ENCODE measurements around the gene CAMTA1.

The CAMTA1 gene

GRCh38 chr1:6989212-6990159 is 204.2 kb downstream of the CAMTA1 start:
- H3K4me1 ChIP-seq: no peaks in the 10 kb centered on the region
- H3K9ac ChIP-seq: no peak overlapping the region
- no peak for TF ChIP-seq Cebpa-rat (IDR thresholded peaks at IDR 0.05)
- H3K4me2 ChIP-seq: no peak overlapping the region
- H3K27me3 ChIP-seq: no peaks in the 10 kb centered on the region
- peaks cover 6% of the 10 kb centered on the region for H3K9me3 ChIP-seq
- H4K20me1 ChIP-seq: no peaks in the 10 kb centered on the region
- no peaks in the 10 kb centered on the region for H3K36me3 ChIP-seq
- H3K27ac ChIP-seq: no peak overlapping the region
- no peak overlapping the region for H3K4me3 ChIP-seq

- Histone ChIP-seq H3K4me1 (peaks cover 7% of the 10 kb centered on the region), H3K27ac (no peak overlapping the region), H3K27me3 (no peaks in the 10 kb centered on the region), H3K4me3 (no peak overlapping the region), H4K20me1 (no peaks in the 10 kb centered on the region), H3K9ac (no peak overlapping the region), H3K36me3 (no peaks in the 10 kb centered on the region), H3K9me3 (peaks cover 10% of the 10 kb centered on the region), H3K4me2 (no peak overlapping the region)
- TF ChIP-seq Cebpa-rat (IDR thresholded peaks at IDR 0.05): no peak
These were observed 206.0 kb downstream of the CAMTA1 start for GRCh38 chr1:6991266-6991665.

GRCh38 chr1:6995789-6996188 is 210.5 kb downstream of the CAMTA1 start:
- Histone ChIP-seq H3K9me3 (peaks cover 10% of the 10 kb centered on the region), H3K4me1 (peaks cover 14% of the 10 kb centered on the region), H3K27me3 (no peaks in the 10 kb centered on the region), H3K4me2 (peak overlapping the region; percentile 31), H3K4me3 (no peak overlapping the region), H4K20me1 (no peaks in the 10 kb centered on the region), H3K36me3 (no peaks in the 10 kb centered on the region), H3K9ac (no peak overlapping the region), H3K27ac (no peak overlapping the region; the same call in 1 of the 2 replicates)
- no peak for TF ChIP-seq Cebpa-rat (IDR thresholded peaks at IDR 0.05)

GRCh38 chr1:6996371-6996770 is 211.1 kb downstream of the CAMTA1 start:
- H3K4me2 ChIP-seq: peak overlapping the region; percentile 31
- TF ChIP-seq Cebpa-rat (IDR thresholded peaks at IDR 0.05): no peak

GRCh38 chr1:6996866-6997265 is 211.6 kb downstream of the CAMTA1 start:
- no peak for TF ChIP-seq Cebpa-rat (IDR thresholded peaks at IDR 0.05)
- H3K4me2 ChIP-seq: peak overlapping the region; percentile 31; the same call in 1 of the 2 replicates

More at GRCh38 chr1:6996371-6996770, 211.1 kb downstream of the CAMTA1 start:
- Histone ChIP-seq H3K4me3 (no peak overlapping the region), H4K20me1 (no peaks in the 10 kb centered on the region), H3K4me1 (peaks cover 14% of the 10 kb centered on the region), H3K36me3 (no peaks in the 10 kb centered on the region), H3K9me3 (peaks cover 10% of the 10 kb centered on the region), H3K27ac (no peak overlapping the region), H3K9ac (no peak overlapping the region), H3K27me3 (no peaks in the 10 kb centered on the region)

GRCh38 chr1:6998267-6998666 is 213.0 kb downstream of the CAMTA1 start:
- H3K9ac ChIP-seq: no peak overlapping the region
- H3K4me2 ChIP-seq: no peak overlapping the region
- peaks cover 10% of the 10 kb centered on the region for H3K9me3 ChIP-seq
- peaks cover 14% of the 10 kb centered on the region for H3K4me1 ChIP-seq
- H4K20me1 ChIP-seq: no peaks in the 10 kb centered on the region
- H3K27ac ChIP-seq: no peak overlapping the region
- H3K27me3 ChIP-seq: no peaks in the 10 kb centered on the region
- TF ChIP-seq Cebpa-rat (IDR thresholded peaks at IDR 0.05): no peak
- H3K4me3 ChIP-seq: no peak overlapping the region
- no peaks in the 10 kb centered on the region for H3K36me3 ChIP-seq

More at GRCh38 chr1:6996866-6997265, 211.6 kb downstream of the CAMTA1 start:
- no peaks in the 10 kb centered on the region for H4K20me1 ChIP-seq
- H3K9me3 ChIP-seq: peaks cover 10% of the 10 kb centered on the region
- no peak overlapping the region for H3K4me3 ChIP-seq
- peaks cover 14% of the 10 kb centered on the region for H3K4me1 ChIP-seq
- no peaks in the 10 kb centered on the region for H3K36me3 ChIP-seq
- no peaks in the 10 kb centered on the region for H3K27me3 ChIP-seq
- H3K27ac ChIP-seq: no peak overlapping the region
- no peak overlapping the region for H3K9ac ChIP-seq

GRCh38 chr1:6999826-7000225 is 214.6 kb downstream of the CAMTA1 start:
- Histone ChIP-seq H3K4me3 (no peak overlapping the region), H3K27ac (no peak overlapping the region), H3K27me3 (no peaks in the 10 kb centered on the region), H3K9me3 (peaks cover under 1% of the 10 kb centered on the region; the same call in 1 of the 2 replicates), H4K20me1 (no peaks in the 10 kb centered on the region), H3K4me1 (peaks cover 14% of the 10 kb centered on the region), H3K36me3 (no peaks in the 10 kb centered on the region), H3K4me2 (no peak overlapping the region), H3K9ac (no peak overlapping the region)
- TF ChIP-seq Cebpa-rat (IDR thresholded peaks at IDR 0.05): no peak

GRCh38 chr1:7000720-7001119 is 215.5 kb downstream of the CAMTA1 start:
- no peaks in the 10 kb centered on the region for H3K9me3 ChIP-seq
- H3K27ac ChIP-seq: no peak overlapping the region
- TF ChIP-seq Cebpa-rat (IDR thresholded peaks at IDR 0.05): no peak
- H3K4me3 ChIP-seq: no peak overlapping the region
- peaks cover 13% of the 10 kb centered on the region for H3K4me1 ChIP-seq
- no peak overlapping the region for H3K4me2 ChIP-seq
- H3K36me3 ChIP-seq: no peaks in the 10 kb centered on the region
- no peaks in the 10 kb centered on the region; the same call in 1 of the 2 replicates for H3K27me3 ChIP-seq
- no peak overlapping the region for H3K9ac ChIP-seq
- no peaks in the 10 kb centered on the region for H4K20me1 ChIP-seq

GRCh38 chr1:7002728-7003127 is 217.5 kb downstream of the CAMTA1 start:
- H3K4me1 ChIP-seq: no peaks in the 10 kb centered on the region
- no peaks in the 10 kb centered on the region for H3K9me3 ChIP-seq
- H3K9ac ChIP-seq: no peak overlapping the region
- no peak for TF ChIP-seq Cebpa-rat (IDR thresholded peaks at IDR 0.05)
- H3K27me3 ChIP-seq: no peaks in the 10 kb centered on the region; the same call in 1 of the 2 replicates
- no peaks in the 10 kb centered on the region for H4K20me1 ChIP-seq
- no peak overlapping the region for H3K4me2 ChIP-seq
- no peak overlapping the region for H3K4me3 ChIP-seq
- no peak overlapping the region for H3K27ac ChIP-seq
- no peaks in the 10 kb centered on the region for H3K36me3 ChIP-seq

GRCh38 chr1:7003676-7004075 is 218.4 kb downstream of the CAMTA1 start:
- no peaks in the 10 kb centered on the region for H3K4me1 ChIP-seq
- no peaks in the 10 kb centered on the region for H4K20me1 ChIP-seq
- no peaks in the 10 kb centered on the region for H3K9me3 ChIP-seq
- H3K27ac ChIP-seq: no peak overlapping the region
- H3K27me3 ChIP-seq: no peaks in the 10 kb centered on the region; the same call in 1 of the 2 replicates
- TF ChIP-seq Cebpa-rat (IDR thresholded peaks at IDR 0.05): no peak
- H3K36me3 ChIP-seq: no peaks in the 10 kb centered on the region
- H3K4me2 ChIP-seq: no peak overlapping the region
- H3K9ac ChIP-seq: no peak overlapping the region
- H3K4me3 ChIP-seq: no peak overlapping the region
